Central memory CD4-positive, alpha-beta T cell (primary cell): ENCODE data around the gene ST6GALNAC3.
"Not testable (repeated sequence)": the region's sequence is repeated elsewhere in the genome, so short reads cannot be mapped to it uniquely, and the experiment has no call there.

ENCODE experiments used
- DNase-seq: peaks from one replicate; pipeline ENCODE4 v3.0.0; 2022

Gene ST6GALNAC3

GRCh38 chr1:76291191-76291590, 216.6 kb downstream of the ST6GALNAC3 start:
- DNase-seq: no peak

GRCh38 chr1:76291737-76292136, 217.2 kb downstream of the ST6GALNAC3 start:
- DNase-seq: no peak

- no peak for DNase-seq
These were observed 218.1 kb downstream of the ST6GALNAC3 start for GRCh38 chr1:76292418-76293184.

GRCh38 chr1:76293831-76294230, 219.3 kb downstream of the ST6GALNAC3 start:
- DNase-seq: no peak

- DNase-seq: peak; percentile 28
These were observed 220.1 kb downstream of the ST6GALNAC3 start for GRCh38 chr1:76294482-76295194.

GRCh38 chr1:76298399-76298798, 223.9 kb downstream of the ST6GALNAC3 start:
- DNase-seq: no peak

GRCh38 chr1:76299036-76299435, 224.5 kb downstream of the ST6GALNAC3 start:
- no peak for DNase-seq

- DNase-seq: no peak
These were observed 226.0 kb downstream of the ST6GALNAC3 start for GRCh38 chr1:76300556-76300955.

GRCh38 chr1:76302711-76303339, 228.3 kb downstream of the ST6GALNAC3 start:
- DNase-seq: no peak

GRCh38 chr1:76303340-76303717, 228.8 kb downstream of the ST6GALNAC3 start:
- DNase-seq: no peak

- DNase-seq: no peak
These were observed 238.8 kb downstream of the ST6GALNAC3 start for GRCh38 chr1:76313304-76313703.

GRCh38 chr1:76314730-76315129, 240.2 kb downstream of the ST6GALNAC3 start:
- no peak for DNase-seq

GRCh38 chr1:76317299-76317900, 242.9 kb downstream of the ST6GALNAC3 start:
- no peak for DNase-seq

- peak; percentile 26 for DNase-seq
These were observed 256.6 kb downstream of the ST6GALNAC3 start for GRCh38 chr1:76330991-76331603.

- DNase-seq: no peak
These were observed 261.3 kb downstream of the ST6GALNAC3 start for GRCh38 chr1:76335882-76336281.

GRCh38 chr1:76336931-76337371, 262.4 kb downstream of the ST6GALNAC3 start:
- DNase-seq: no peak

- DNase-seq: no peak
These were observed 263.1 kb downstream of the ST6GALNAC3 start for GRCh38 chr1:76337542-76338219.

GRCh38 chr1:76340056-76340455, 265.5 kb downstream of the ST6GALNAC3 start:
- no peak for DNase-seq

GRCh38 chr1:76341816-76342215, 267.3 kb downstream of the ST6GALNAC3 start:
- DNase-seq: not testable (repeated sequence)

GRCh38 chr1:76343356-76343755, 268.8 kb downstream of the ST6GALNAC3 start:
- DNase-seq: no peak

- DNase-seq: no peak
These were observed 277.1 kb downstream of the ST6GALNAC3 start for GRCh38 chr1:76351655-76352054.

GRCh38 chr1:76352741-76353435, 278.3 kb downstream of the ST6GALNAC3 start:
- no peak for DNase-seq
